Medulla oblongata (tissue), 1 donor: ENCODE measurements around the gene FHOD1.
A peak's percentile ranks its signal among the peaks of the same experiment; 100 is the strongest.

Experiments used
- DNase-seq: peaks from one replicate; pipeline ENCODE4 v3.0.0-alpha.2; 2015; ENCODE audit errors: extremely low spot score

FHOD1 gene

GRCh38 chr16:67249178-67250044 is 2.1 kb upstream of the FHOD1 start:
- no peak for DNase-seq

GRCh38 chr16:67248401-67249177 is 1.3 kb upstream of the FHOD1 start, which contains the start of gene SLC9A5:
SLC9A5 (plus strand) TSS chr16:67248979; CDS start chr16:67249015, 36 bp downstream.
- DNase-seq: no peak

- no peak for DNase-seq
These were observed 756 bp upstream of the FHOD1 start for GRCh38 chr16:67248073-67248400.

GRCh38 chr16:67246756-67247191 is 507 bp downstream of the FHOD1 start:
- no peak for DNase-seq

- DNase-seq: peak; percentile 66
These were observed 1.1 kb downstream of the FHOD1 start for GRCh38 chr16:67246081-67246755.

DNA sequence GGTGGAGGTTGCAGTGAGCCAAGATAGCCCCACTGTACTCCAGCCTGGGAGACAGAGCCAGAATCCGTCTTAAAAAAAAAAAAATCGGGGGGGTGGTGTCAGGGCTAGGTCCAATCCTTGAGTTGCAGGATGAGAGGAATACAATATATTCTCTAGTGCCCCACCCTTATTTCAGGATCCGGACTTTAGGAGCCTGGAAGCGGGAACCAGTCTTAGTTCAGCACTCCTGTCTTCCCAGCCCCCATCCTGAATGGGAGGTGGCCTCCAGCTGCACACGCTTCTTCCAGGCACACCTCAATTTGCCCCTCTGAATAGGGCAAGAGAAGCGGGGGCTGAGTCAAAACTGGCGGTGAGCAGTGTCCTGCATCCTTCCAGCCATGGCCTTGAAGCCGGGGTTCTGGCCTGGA is 1.6 kb downstream of the FHOD1 start:
- DNase-seq: peak; percentile 54

DNA sequence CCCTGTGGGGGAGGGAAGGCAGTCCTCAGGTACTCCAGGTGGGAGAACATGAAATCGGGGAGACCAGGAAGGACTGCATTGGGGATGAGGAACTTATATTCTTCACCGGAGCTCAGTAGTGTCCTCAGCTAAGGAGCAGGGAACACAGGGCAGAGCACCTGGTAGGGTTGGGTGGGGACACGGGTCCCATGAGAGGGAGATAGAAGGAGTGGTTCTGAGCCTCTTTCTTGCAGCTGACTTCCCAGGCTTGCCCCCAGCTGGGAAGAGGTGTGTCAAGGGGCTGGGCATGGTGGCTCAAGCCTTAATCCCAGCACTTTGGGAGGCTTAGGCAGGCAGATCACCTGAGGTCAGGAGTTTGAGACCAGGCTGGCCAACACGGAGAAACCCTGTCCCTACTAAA is 2.1 kb downstream of the FHOD1 start:
- no peak for DNase-seq

- DNase-seq: peak; percentile 86
These were observed 2.7 kb downstream of the FHOD1 start for GRCh38 chr16:67244387-67245185.

DNA sequence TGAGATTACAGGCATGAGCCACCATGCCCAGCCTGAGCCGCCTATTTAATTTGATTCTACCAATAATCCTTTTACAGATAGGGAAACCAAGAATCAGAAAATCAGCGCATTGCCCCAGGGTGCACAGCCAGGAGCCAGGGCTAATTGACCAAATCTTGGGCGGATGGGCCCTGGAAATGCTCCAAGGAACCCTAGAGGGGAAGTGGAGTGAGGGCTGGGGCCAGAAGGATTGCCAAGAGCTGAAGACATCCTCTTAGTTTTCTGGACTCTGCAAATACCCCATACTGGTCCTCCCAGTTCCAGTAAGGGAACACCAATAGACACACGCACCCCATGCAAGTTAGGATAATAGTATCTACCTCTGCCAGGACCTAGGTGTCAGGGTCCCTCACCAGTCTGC is 3.8 kb downstream of the FHOD1 start:
- no peak for DNase-seq

GRCh38 chr16:67242138-67242730 is 5.0 kb downstream of the FHOD1 start:
- no peak for DNase-seq

DNA sequence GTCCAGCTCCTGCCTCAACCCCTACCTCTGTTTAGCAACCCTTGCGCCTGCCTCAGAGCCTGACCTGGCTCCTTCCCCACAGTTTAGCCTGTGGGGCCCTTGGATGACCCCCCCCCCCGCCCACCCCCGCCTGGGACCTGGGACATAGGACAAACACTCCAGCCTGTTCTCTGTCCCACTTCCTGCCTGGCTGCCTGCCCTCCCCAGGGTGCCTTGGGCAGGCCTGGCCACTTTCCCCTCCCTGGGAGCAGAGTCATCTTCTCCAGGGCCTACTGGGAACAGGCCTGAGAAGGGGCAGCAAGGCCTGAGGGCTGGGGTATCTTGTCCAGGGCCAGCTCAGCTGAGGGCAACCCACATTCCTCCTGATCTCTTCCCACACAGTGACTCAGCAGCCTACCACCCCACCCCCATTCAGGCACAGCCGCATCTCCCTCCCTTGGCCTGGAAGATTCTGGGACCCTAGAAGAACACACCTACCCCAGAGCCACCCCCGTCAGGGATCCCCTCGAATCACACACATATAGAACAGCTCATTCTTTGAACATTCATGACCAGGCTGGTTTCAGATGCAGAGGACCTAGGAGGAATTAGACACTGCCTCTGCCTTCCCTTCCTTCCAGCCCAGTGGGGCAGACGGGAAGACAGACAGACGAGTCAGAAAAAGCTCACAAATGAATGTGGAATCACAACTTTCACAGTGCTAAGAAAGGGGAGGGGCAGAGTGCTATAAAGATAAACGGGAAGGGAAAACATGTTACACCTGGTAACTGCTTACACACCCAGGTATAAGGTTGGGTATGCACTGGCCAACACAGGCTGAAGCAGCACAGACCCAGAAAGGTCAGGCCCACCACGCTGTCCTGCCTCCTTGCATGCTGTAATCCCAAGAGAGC is 6.0 kb downstream of the FHOD1 start:
- DNase-seq: no peak

GRCh38 chr16:67240506-67240905 is 6.8 kb downstream of the FHOD1 start:
- no peak for DNase-seq

GRCh38 chr16:67238806-67239470 is 8.3 kb downstream of the FHOD1 start:
- DNase-seq: no peak

DNA sequence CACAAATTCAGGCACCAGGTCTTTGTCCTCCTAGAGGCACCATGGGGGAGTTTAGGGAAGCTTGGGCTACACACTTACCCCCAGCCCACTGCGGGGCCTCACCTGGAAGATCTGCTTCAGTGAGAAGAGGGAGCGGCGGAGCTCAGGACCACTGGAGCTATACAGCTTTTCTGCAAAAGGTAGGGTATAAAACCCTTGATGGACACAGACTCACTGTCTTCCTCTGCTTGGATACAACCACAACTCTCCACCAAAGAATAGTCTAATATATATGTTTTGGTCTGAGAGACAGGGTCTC is 9.1 kb downstream of the FHOD1 start:
- DNase-seq: no peak

- DNase-seq: no peak
These were observed 9.6 kb downstream of the FHOD1 start for GRCh38 chr16:67237396-67238277.

DNA sequence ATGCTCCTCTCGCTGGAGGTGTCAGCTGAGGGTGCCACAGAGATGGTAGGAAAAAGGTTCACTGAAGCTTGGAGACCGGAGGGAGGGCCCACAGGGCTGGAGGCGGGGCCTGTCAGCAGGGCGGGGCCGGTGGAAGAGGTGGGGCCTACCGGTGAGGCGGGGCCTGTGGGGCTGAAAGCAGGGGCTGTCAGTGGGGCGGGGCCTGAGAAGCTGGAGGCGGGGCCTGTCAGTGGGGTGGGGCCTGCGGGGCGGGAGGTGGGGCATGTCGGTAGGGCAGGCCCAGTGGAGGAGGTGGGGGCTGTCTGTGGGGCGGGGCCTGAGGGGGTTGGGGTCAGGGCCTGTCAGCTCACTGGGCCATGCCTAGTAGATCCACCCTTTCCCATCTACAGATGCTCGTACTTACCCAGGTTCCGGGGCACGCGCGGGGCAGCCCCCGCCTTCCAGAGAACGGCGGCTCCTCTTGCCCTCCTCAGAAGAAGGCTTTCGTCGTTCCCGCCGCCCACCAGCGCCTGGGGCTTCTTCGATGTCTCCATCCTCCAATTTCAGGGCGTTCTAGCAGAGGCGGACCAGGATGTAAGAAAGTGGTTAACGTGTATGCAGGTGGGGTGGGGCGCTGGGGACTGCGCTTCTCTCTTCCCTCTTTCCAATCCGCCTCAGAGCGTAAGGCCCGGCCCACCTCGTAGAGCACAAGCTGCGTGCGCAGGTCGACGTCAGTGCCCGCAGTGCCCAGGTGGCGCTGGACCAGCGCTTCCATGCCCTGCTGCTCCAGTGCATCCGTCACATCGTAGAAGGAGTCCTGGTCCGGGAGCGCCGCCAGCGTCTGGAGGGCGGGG is 10.5 kb downstream of the FHOD1 start:
- DNase-seq: no peak

GRCh38 chr16:67235816-67236562 is 11.3 kb downstream of the FHOD1 start:
- no peak for DNase-seq
